Chondrocyte (in vitro differentiated cells): ENCODE measurements around the gene POMP. TPM values are rescaled to one million over a fixed set of nuclear protein-coding genes. Genes with fewer than 3 reads are reported as not detected.

ENCODE experiments used
- DNase-seq: peaks from one replicate; pipeline ENCODE4 v3.0.0; 2021; ENCODE audit warnings: mixed read lengths, low spot score
- H3K27ac Mint-ChIP-seq: one replicate; pipeline ENCODE4 v1.8.0; 2021; ENCODE audit warnings: mild to moderate bottlenecking, moderate library complexity, mixed read lengths; ENCODE audit not compliant: unreplicated experiment
- H3K27me3 Mint-ChIP-seq: 2 replicates; pipeline ENCODE4 v1.8.0; 2021; ENCODE audit warnings: low read depth, mixed read lengths
- H3K36me3 Mint-ChIP-seq: 2 replicates; pipeline ENCODE4 v1.8.0; 2021; ENCODE audit warnings: low read depth, mixed read lengths
- H3K4me1 Mint-ChIP-seq: 2 replicates; pipeline ENCODE4 v1.8.0; 2021; ENCODE audit warnings: low read depth, mild to moderate bottlenecking, mixed read lengths
- H3K4me3 Mint-ChIP-seq: one replicate; pipeline ENCODE4 v1.8.0; 2021; ENCODE audit warnings: mild to moderate bottlenecking, moderate library complexity, mixed read lengths; ENCODE audit not compliant: unreplicated experiment
- H3K9me3 Mint-ChIP-seq: 2 replicates; pipeline ENCODE4 v1.8.0; 2021; ENCODE audit warnings: low read depth, mixed read lengths
- CTCF ChIP-seq: fragments of 200-600 bp; sonication (generic); IDR thresholded peaks from 2 replicates; pipeline ENCODE4 v1.5.0; 2021; ENCODE audit warnings: antibody characterized with exemption, mild to moderate bottlenecking, moderate library complexity
- total RNA-seq: library from RNA; stranded (reverse); gene quantifications from 3 replicates; pipeline ENCODE4 v1.2.1, GENCODE V29; 2021

The POMP gene
- total RNA-seq, 1 donor from 2014 or later, result 85.5 TPM

- H3K27me3 Mint-ChIP-seq, result no peaks in the 10 kb centered on the region
- no peaks in the 10 kb centered on the region for H3K9me3 Mint-ChIP-seq
- H3K27ac Mint-ChIP-seq, result no peak overlapping the region
- peaks cover 3% of the 10 kb centered on the region for H3K4me1 Mint-ChIP-seq
- no peak for TF ChIP-seq CTCF
- H3K4me3 Mint-ChIP-seq, result no peak overlapping the region
- H3K36me3 Mint-ChIP-seq, result no peaks in the 10 kb centered on the region
- no peak for DNase-seq
Measured at GRCh38 chr13:28628241-28628640, 30.7 kb upstream of the POMP start.

- H3K27me3 Mint-ChIP-seq, result no peaks in the 10 kb centered on the region
- no peaks in the 10 kb centered on the region for H3K36me3 Mint-ChIP-seq
- no peak for DNase-seq
- H3K9me3 Mint-ChIP-seq, result no peaks in the 10 kb centered on the region
- no peak overlapping the region for H3K4me3 Mint-ChIP-seq
- no peak for TF ChIP-seq CTCF
- peaks cover 6% of the 10 kb centered on the region for H3K4me1 Mint-ChIP-seq
- no peak overlapping the region for H3K27ac Mint-ChIP-seq
Measured at GRCh38 chr13:28630869-28631268, 28.1 kb upstream of the POMP start.

GRCh38 chr13:28631801-28632200 lies 27.1 kb upstream of the POMP start:
- Mint-ChIP-seq H3K27me3 (no peaks in the 10 kb centered on the region), H3K4me1 (peaks cover 11% of the 10 kb centered on the region), H3K27ac (no peak overlapping the region), H3K4me3 (no peak overlapping the region), H3K36me3 (no peaks in the 10 kb centered on the region), H3K9me3 (no peaks in the 10 kb centered on the region)
- TF ChIP-seq CTCF, result no peak
- no peak for DNase-seq

GRCh38 chr13:28636069-28636468 lies 22.9 kb upstream of the POMP start:
- DNase-seq, result no peak
- no peak overlapping the region for H3K27ac Mint-ChIP-seq
- TF ChIP-seq CTCF, result no peak
- no peak overlapping the region for H3K4me3 Mint-ChIP-seq
- no peaks in the 10 kb centered on the region for H3K9me3 Mint-ChIP-seq
- no peaks in the 10 kb centered on the region for H3K27me3 Mint-ChIP-seq
- H3K4me1 Mint-ChIP-seq, result peaks cover 24% of the 10 kb centered on the region
- no peaks in the 10 kb centered on the region for H3K36me3 Mint-ChIP-seq

GRCh38 chr13:28636677-28637317 lies 22.1 kb upstream of the POMP start:
- H3K4me3 Mint-ChIP-seq, result no peak overlapping the region
- DNase-seq, result no peak
- no peaks in the 10 kb centered on the region for H3K27me3 Mint-ChIP-seq
- TF ChIP-seq CTCF, result peak; percentile 95
- H3K9me3 Mint-ChIP-seq, result no peaks in the 10 kb centered on the region
- no peaks in the 10 kb centered on the region for H3K36me3 Mint-ChIP-seq
- peaks cover 25% of the 10 kb centered on the region for H3K4me1 Mint-ChIP-seq
- peak overlapping the region; percentile 19 for H3K27ac Mint-ChIP-seq
